Fibroblast of the conjunctiva (primary cell): Measurements from ENCODE around the gene ATP6V1B1.
"Not testable (repeated sequence)": the region's sequence is repeated elsewhere in the genome, so short reads cannot be mapped to it uniquely, and the experiment has no call there.

Experiments
- DNase-seq: peaks from one replicate; pipeline ENCODE4 v3.0.0-alpha.2; 2010; ENCODE audit warnings: low read depth

The ATP6V1B1 gene

DNA sequence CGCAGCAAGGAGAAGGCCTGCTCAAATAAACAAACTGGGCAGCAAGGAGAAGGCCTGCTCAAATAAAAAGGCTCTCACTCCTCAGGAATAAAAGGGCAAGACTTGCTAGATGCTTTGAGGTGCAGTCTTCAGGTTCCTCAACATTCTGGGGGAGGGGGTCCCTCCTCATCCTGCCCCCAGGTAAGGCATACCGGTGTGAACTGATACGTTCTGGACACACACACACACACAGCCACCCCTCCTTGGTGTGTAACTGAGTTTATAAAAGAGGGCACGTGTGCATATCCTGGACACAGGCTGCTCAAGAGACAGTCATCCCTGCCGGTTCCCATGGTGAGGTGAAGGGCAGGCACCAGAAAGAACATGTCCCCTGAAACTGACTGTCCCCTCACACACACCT is 54.5 kb downstream of the ATP6V1B1 start:
- no peak for DNase-seq

- no peak for DNase-seq
Measured at GRCh38 chr2:70991142-70991541, 55.4 kb downstream of the ATP6V1B1 start.

GRCh38 chr2:70991742-70992141 is 56.0 kb downstream of the ATP6V1B1 start:
- no peak for DNase-seq

DNA sequence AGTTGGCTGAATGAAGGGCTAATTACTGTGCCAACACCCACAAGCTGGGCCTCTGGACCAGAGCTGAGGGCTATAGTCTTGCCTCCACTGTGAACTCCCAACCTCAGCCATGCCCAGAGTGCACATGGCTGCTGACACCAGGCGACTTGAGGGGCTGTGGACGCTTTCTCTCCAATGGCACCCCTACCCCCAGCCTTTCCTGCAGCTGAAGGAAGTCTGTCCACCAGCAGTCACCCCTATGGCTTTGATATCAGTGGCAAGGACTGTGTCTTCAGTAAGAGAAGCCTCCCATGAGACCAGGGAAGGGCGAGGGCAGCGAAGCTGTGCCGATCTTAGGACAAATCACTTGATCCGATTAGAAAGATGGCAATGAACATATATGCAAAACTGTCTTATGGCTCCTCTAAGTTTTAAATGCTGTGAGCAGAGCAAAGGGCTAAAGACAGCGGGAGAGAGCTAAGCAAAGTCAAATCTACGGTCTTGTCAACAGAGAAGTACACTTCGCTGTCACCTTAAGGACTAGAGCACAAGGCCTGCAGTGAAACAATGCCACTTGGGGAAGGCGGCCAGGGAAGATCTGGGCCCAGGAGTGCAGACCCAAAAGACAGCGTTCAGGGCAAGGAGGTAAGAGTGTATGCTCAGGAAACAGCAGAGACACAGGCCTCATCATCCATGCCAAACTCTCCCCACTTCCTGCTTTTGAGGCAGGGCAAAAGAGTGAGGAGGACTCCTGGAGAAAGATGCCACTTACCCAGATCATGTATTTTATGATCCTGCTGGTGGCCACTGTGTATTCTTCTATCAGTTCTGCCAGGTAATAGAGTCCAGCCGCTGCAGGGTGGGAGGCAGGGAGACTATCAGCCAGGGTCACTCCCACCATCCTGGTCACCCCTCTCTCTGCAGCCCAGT is 57.5 kb downstream of the ATP6V1B1 start:
- DNase-seq: no peak

- DNase-seq: no peak
Measured at GRCh38 chr2:70994009-70994698, 58.5 kb downstream of the ATP6V1B1 start.

- peak; percentile 61 for DNase-seq
Measured at GRCh38 chr2:70994699-70995425, 59.2 kb downstream of the ATP6V1B1 start, which contains the start of gene TEX261. Gene TEX261, minus strand, starts transcription at chr2:70994873. Its CDS starts 116 bp downstream, at chr2:70994757.

- DNase-seq: no peak
Measured at GRCh38 chr2:70995426-70995729, 59.7 kb downstream of the ATP6V1B1 start.

DNA sequence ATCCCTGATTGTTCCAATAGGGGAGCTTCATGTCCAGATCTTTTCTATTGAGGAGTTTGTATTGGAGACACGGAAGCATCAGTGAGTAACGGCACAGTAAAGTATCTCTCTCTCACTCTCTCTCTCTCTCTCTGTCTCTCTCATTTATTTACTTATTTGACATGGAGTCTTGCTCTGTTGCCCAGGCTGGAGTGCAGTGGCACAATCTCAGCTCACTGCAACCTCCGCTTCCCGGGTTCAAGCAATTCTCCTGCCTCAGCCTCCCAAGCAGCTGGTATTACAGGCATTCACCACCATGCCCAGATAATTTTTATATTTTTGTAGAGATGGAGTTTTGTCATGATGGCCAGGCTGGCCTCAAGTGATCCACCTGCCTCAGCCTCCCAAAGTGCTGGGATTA is 63.2 kb downstream of the ATP6V1B1 start:
- not testable (repeated sequence) for DNase-seq

DNA sequence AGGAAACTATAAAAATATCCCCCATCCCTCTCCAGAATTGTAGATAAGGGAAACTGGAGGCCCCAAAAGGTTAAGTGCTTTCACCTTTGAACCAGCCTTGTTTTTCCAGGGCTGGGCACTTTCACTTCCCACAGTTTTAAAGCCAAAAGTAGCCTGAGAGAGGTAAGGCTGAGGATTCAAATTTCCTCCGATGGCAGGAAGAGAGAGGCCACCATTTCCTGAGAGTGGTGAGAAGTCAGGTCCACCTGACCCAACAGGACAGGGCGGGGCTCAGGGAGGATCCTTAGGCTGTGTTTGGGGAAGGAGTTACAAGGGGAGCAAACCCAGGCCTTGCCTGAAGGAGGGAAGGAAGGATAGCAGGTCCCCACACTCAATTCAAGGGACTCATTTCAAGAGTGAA is 63.7 kb downstream of the ATP6V1B1 start:
- no peak for DNase-seq

DNA sequence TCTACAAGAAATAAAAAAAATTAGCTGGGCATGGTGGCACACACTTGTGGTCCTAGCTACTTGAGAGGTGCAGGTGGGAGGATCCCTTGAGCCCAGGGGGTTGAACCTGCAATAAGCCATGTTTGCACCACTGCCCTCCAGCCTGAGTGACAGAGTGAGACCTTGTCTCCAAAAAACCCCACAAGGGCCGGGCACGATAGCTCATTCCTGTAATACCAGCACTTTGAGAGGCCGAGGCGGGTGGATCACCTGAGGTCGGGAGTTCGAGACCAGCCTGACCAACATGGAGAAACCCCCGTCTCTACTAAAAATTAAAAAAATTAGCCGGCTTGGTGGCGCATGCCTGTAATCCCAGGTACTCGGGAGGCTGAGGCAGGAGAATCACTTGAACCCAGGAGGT is 64.2 kb downstream of the ATP6V1B1 start:
- DNase-seq: not testable (repeated sequence)

- peak; percentile 45 for DNase-seq
Measured at GRCh38 chr2:71000780-71001591, 65.3 kb downstream of the ATP6V1B1 start.

GRCh38 chr2:71001592-71001927 is 65.9 kb downstream of the ATP6V1B1 start:
- no peak for DNase-seq

- no peak for DNase-seq
Measured at GRCh38 chr2:71001981-71002570, 66.4 kb downstream of the ATP6V1B1 start.

DNA sequence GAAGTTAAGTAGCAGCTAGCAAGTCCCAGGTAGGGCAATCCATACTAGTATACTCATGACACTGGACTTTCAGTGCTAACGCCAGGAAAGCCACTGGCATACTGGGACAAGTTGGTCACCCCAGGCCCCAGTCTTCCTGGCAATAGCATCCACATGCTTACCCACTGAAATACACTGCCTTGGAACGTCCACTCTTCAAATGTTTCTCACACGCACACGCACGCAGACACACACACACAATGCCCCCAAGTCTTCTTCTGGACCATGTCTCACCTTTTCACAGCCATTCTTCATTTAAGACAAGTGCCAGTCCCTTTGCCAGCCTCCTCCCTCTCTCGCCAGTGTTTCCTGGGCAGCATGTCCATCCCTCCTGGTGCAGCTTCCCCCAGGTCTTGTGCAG is 67.7 kb downstream of the ATP6V1B1 start:
- no peak for DNase-seq

- no peak for DNase-seq
Measured at GRCh38 chr2:71003966-71004755, 68.5 kb downstream of the ATP6V1B1 start.

DNA sequence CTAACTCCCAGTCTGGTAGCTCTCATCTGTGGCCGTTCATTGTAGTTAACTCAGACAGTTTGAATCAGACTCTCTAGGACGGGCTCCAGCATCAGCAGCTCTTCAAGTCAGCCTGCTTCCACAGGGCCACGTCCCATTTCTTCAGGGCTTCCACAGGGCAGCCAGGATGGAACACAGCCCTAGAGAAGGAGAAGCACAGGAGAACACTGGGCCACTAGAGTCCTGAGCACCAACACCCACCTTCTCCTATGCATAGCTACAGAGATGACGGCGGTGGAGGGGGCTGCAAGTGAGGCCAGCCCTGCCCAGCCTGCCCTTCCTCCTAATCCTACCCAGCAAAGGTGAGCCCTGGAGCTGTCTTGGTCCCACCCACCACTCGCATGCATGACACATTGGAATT is 69.2 kb downstream of the ATP6V1B1 start:
- no peak for DNase-seq

DNA sequence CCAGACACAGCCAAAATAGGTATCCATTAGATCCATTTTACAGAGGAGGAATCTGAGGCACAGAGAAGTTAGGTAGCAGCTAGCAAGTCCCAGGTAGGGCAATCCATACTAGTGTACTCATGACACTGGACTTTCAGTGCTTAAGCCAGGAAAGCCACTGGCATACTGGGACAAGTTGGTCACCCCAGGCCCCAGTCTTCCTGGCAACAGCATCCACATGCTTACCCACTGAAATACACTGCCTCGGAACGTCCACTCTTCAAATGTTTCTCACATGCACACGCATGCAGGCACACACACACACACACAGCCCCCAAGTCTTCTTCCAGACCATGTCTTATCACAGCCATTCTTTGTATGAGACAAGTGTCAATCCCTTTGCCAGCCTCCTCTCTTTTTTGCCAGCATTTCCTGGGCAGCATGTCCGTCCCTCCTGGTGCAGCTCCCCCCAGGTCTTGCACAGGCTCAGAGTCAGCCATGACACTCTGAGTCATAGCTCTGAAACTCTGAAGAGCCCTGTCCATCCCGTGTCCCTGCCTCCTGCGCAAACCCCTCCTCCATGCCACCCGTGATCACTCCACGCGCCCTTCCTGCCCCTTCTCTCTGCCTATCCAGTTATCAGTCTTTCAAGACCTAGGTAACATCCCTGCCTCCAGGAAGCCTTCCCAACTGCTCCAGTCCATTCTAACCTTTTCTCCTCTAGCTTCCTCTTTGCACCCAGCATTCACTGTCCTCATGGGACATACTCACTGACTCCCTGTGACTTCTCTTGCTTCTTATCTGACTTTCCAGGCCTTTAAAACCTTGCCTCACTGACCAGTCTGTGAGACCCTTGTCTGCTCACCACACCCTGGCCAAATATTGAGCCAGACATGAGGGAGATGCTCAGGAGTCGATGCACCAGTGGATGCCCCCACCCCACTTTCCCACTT is 69.8 kb downstream of the ATP6V1B1 start:
- DNase-seq: no peak

- DNase-seq: no peak
Measured at GRCh38 chr2:71006323-71006722, 70.6 kb downstream of the ATP6V1B1 start.

DNA sequence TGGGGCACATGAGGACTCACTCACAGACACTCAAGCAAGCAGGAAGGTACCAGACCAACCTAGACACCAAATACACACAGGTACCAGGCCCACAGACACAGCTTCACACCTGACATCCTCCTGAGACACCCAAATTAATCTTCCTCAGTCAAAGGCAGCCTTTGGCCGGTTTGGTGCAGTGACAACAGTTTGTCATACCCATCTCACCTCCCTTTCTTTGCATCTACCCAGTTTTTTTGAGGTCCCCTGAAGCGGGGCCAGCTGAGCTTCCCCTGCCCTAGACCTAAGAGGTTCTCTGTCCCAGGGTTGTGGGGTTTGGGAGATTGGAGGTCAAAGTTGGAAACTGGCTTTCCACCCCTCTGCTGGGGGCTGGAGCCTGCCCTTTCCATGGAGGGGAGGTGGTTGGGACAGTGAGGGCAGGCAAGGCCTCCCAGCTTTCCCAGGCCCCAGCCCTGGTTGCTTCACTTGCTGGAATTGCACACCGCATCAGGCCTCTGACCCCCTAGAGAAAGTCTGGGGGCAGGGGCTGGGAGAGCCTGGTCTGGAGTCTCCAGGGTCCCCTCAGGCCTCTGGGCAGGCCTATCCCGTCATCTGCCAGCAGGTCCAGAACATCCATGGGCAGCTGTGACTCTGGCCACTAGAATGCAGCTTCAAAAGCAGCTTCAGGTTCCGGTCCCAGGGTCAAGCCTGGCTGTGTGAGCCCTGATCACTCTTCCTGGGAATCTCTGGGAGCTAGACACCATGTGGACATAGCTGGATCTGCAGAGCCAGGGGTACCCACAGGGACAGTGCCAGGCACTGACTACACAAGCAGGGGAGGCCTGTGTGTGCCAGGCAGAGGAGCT is 71.5 kb downstream of the ATP6V1B1 start:
- no peak for DNase-seq
